GM10847 (cell line): ENCODE results near the gene THBS4.

Source experiments
- POLR2A ChIP-seq: IDR thresholded peaks from 2 replicates; pipeline ENCODE4 v1.6.1; 2011; ENCODE audit not compliant: insufficient read length; ENCODE audit errors: extremely low read depth

Gene THBS4

GRCh38 chr5:80067531-80068245 lies 32.5 kb downstream of the THBS4 start:
- no peak for TF ChIP-seq POLR2A

GRCh38 chr5:80068246-80068636 lies 33.1 kb downstream of the THBS4 start:
- no peak for TF ChIP-seq POLR2A

- no peak for TF ChIP-seq POLR2A
These were observed 33.6 kb downstream of the THBS4 start for GRCh38 chr5:80068775-80069174.

- no peak for TF ChIP-seq POLR2A
These were observed 34.2 kb downstream of the THBS4 start for GRCh38 chr5:80069251-80069800.

GRCh38 chr5:80069918-80070318 lies 34.8 kb downstream of the THBS4 start:
- no peak for TF ChIP-seq POLR2A

GRCh38 chr5:80070338-80071056 lies 35.3 kb downstream of the THBS4 start:
- TF ChIP-seq POLR2A: no peak

- no peak for TF ChIP-seq POLR2A
These were observed 36.4 kb downstream of the THBS4 start for GRCh38 chr5:80071510-80072021.

GRCh38 chr5:80072103-80073073 lies 37.2 kb downstream of the THBS4 start:
- no peak for TF ChIP-seq POLR2A

GRCh38 chr5:80076131-80077050 lies 41.2 kb downstream of the THBS4 start:
- no peak for TF ChIP-seq POLR2A

GRCh38 chr5:80077051-80077714 lies 42.0 kb downstream of the THBS4 start:
- no peak for TF ChIP-seq POLR2A

- TF ChIP-seq POLR2A: no peak
These were observed 43.8 kb downstream of the THBS4 start for GRCh38 chr5:80078921-80079320.

GRCh38 chr5:80082281-80082680 lies 47.1 kb downstream of the THBS4 start:
- TF ChIP-seq POLR2A: no peak

GRCh38 chr5:80082731-80083100 lies 47.6 kb downstream of the THBS4 start:
- no peak for TF ChIP-seq POLR2A
